ENCODE measurements around the gene NPAS3. TPM values are rescaled to one million over a fixed set of nuclear protein-coding genes. Genes with fewer than 3 reads are reported as not detected.

NPAS3 gene
- total RNA-seq, 1 donor from 2014 or later: 1.6 TPM

DNA sequence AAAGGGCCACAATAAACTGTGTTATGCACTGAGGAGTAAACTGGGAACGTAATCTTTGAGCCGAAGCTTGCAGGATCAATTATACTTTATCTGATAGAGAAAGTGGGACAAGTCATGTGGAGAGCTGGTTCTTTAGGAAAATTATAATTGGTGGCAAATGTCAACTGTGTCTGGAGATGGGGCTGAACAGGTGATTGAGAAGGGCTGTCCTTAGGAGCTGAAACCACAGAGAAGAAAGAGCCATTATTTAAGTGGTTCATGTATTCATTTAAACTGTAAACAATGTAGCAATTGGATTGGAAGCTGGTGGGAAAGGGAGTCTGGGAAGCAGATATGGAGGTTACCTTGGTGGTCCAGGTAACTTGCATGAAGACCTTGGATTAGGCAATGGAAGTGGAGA, 193.1 kb downstream of the NPAS3 start:
- Mint-ChIP-seq H3K27ac (ENCODE audit: unreplicated experiment) (no peak overlapping the region), H3K9me3 (ENCODE audit: unreplicated experiment) (no peaks in the 10 kb centered on the region), H3K4me3 (ENCODE audit: unreplicated experiment) (no peak overlapping the region), H3K27me3 (ENCODE audit: unreplicated experiment) (no peaks in the 10 kb centered on the region), H3K4me1 (ENCODE audit: unreplicated experiment) (peaks cover 8% of the 10 kb centered on the region), H3K36me3 (ENCODE audit: low read depth, unreplicated experiment) (no peaks in the 10 kb centered on the region)
- TF ChIP-seq, protein P1, sequence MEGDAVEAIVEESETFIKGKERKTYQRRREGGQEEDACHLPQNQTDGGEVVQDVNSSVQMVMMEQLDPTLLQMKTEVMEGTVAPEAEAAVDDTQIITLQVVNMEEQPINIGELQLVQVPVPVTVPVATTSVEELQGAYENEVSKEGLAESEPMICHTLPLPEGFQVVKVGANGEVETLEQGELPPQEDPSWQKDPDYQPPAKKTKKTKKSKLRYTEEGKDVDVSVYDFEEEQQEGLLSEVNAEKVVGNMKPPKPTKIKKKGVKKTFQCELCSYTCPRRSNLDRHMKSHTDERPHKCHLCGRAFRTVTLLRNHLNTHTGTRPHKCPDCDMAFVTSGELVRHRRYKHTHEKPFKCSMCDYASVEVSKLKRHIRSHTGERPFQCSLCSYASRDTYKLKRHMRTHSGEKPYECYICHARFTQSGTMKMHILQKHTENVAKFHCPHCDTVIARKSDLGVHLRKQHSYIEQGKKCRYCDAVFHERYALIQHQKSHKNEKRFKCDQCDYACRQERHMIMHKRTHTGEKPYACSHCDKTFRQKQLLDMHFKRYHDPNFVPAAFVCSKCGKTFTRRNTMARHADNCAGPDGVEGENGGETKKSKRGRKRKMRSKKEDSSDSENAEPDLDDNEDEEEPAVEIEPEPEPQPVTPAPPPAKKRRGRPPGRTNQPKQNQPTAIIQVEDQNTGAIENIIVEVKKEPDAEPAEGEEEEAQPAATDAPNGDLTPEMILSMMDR (IDR thresholded peaks at IDR 0.05; ENCODE audit: unreplicated experiment): no peak
- DNase-seq (ENCODE audit: low spot score): no peak

DNA sequence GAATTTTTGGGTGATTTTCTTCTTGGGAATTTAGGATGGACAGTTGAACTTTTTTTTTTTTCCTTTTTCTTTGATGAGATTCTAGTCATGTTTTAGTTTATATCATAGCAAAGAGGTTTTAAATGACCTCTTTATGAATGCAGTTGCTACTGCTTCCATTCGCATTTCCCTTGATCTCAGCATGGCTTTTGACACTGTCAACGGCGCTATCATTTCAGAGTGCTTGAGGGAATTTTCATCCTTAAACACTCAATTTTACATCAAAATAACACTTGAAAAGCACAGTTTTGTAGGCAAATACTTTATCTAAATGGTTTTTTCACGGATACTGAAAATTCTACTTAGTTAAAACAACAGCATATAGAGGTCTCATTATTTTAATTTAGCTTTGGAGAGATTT, 195.5 kb downstream of the NPAS3 start:
- TF ChIP-seq, protein P1 (IDR thresholded peaks at IDR 0.05; ENCODE audit: unreplicated experiment): no peak
- Mint-ChIP-seq H3K27ac (ENCODE audit: unreplicated experiment) (no peak overlapping the region), H3K27me3 (ENCODE audit: unreplicated experiment) (no peaks in the 10 kb centered on the region), H3K4me3 (ENCODE audit: unreplicated experiment) (no peak overlapping the region), H3K36me3 (ENCODE audit: low read depth, unreplicated experiment) (no peaks in the 10 kb centered on the region), H3K9me3 (ENCODE audit: unreplicated experiment) (no peaks in the 10 kb centered on the region), H3K4me1 (ENCODE audit: unreplicated experiment) (no peaks in the 10 kb centered on the region)
- DNase-seq (ENCODE audit: low spot score): no peak

DNA sequence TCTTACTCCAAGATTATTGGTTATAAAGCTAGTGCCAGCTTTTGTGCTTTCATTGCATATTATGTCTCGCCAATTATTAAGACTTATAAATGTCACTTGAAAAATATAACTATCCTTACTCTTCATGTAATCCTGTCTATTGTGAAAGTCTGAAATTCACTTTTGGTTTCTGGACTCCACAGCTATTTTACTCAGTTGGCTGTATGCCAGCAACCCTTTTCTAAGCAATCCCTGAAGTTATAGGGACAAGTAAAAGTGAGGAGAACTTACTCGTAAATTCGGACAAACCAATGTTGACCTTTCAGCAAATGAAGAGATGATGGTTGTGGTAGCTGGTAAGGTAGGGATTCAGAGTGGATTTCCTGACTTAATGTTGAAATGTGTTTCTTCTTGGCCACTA, 196.3 kb downstream of the NPAS3 start:
- Mint-ChIP-seq H3K4me1 (ENCODE audit: unreplicated experiment) (no peaks in the 10 kb centered on the region), H3K27me3 (ENCODE audit: unreplicated experiment) (no peaks in the 10 kb centered on the region), H3K36me3 (ENCODE audit: low read depth, unreplicated experiment) (no peaks in the 10 kb centered on the region), H3K4me3 (ENCODE audit: unreplicated experiment) (no peak overlapping the region), H3K9me3 (ENCODE audit: unreplicated experiment) (no peaks in the 10 kb centered on the region), H3K27ac (ENCODE audit: unreplicated experiment) (no peak overlapping the region)
- TF ChIP-seq, protein P1 (IDR thresholded peaks at IDR 0.05; ENCODE audit: unreplicated experiment): no peak
- DNase-seq (ENCODE audit: low spot score): no peak

DNA sequence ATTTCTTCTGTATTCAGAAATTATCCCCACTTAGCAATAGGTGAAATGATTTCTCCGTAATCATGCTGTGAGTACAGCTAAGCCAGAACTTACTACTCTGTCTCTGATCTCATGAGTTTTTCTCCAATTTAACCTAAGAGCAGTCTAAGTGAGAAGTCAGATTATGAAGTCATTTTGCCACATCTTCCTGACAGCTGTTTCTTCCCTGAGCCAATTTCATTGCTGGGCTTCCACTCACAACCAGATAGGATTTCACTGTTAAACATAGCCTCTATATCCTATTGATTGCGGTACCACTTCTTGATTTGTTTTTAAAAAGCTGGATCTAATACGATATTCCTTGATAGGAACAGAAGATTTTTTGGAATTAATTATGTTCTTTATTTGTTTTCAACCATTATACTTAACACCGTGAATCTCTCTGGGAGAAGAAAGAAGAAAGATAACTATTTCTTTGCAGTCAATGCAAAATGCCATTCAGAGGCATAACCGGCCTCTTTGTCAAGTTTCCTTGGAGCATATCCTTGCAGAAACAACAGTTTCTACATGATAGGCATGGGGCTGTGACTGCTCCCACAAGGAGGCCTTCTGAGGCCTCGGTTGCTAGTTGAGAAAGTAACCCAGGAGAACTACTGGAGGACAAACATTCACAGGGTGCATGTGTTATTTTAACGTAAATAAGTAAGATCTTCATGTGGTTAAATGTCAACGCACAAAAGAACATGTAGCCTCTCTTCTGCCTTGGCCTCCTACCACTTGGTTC, 212.2 kb downstream of the NPAS3 start:
- TF ChIP-seq, protein P1 (IDR thresholded peaks at IDR 0.05; ENCODE audit: unreplicated experiment): no peak
- Mint-ChIP-seq H3K27ac (ENCODE audit: unreplicated experiment) (no peak overlapping the region), H3K36me3 (ENCODE audit: low read depth, unreplicated experiment) (no peaks in the 10 kb centered on the region), H3K4me1 (ENCODE audit: unreplicated experiment) (peaks cover 5% of the 10 kb centered on the region), H3K27me3 (ENCODE audit: unreplicated experiment) (no peaks in the 10 kb centered on the region), H3K4me3 (ENCODE audit: unreplicated experiment) (no peak overlapping the region), H3K9me3 (ENCODE audit: unreplicated experiment) (no peaks in the 10 kb centered on the region)
- no peak for DNase-seq (ENCODE audit: low spot score)

DNA sequence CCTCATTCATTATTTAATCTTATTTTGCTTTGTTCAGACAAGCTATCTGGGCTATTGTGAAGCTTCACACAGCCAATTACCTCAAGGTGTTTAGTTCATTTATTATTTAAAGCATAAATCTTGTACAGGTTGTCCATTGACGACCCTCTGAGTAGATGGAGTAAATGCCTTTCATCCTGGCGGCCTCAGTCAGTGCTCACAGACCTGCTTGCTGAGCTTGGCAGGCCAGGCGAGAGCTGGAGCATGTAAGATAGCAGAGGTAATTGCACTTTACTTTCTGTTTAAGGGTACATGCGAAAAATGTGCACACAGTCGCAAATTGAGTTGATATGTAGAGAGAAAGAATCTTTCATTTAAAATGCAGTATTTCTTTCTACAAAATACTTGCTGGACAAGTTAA, 224.4 kb downstream of the NPAS3 start:
- no peaks in the 10 kb centered on the region for H3K9me3 Mint-ChIP-seq (ENCODE audit: unreplicated experiment)
- no peak for DNase-seq (ENCODE audit: low spot score)

More for the DNA sequence above, 224.4 kb downstream of the NPAS3 start:
- no peak overlapping the region for H3K27ac Mint-ChIP-seq (ENCODE audit: unreplicated experiment)
- H3K4me3 Mint-ChIP-seq (ENCODE audit: unreplicated experiment): no peak overlapping the region
- H3K27me3 Mint-ChIP-seq (ENCODE audit: unreplicated experiment): no peaks in the 10 kb centered on the region
- H3K4me1 Mint-ChIP-seq (ENCODE audit: unreplicated experiment): no peaks in the 10 kb centered on the region
- H3K36me3 Mint-ChIP-seq (ENCODE audit: low read depth, unreplicated experiment): no peaks in the 10 kb centered on the region
- TF ChIP-seq, protein P1 (IDR thresholded peaks at IDR 0.05; ENCODE audit: unreplicated experiment): no peak
